GM23248 (cell line): ENCODE measurements around the gene SNX27. TPM values are rescaled to one million over a fixed set of nuclear protein-coding genes. Genes with fewer than 3 reads are reported as not detected.
A peak's percentile ranks its signal among the peaks of the same experiment; 100 is the strongest.
"Not testable (repeated sequence)": the region's sequence is repeated elsewhere in the genome, so short reads cannot be mapped to it uniquely, and the experiment has no call there.

Source experiments
- DNase-seq: peaks from one replicate; pipeline ENCODE4 v3.0.0-alpha.2; 2015
- H2AFZ ChIP-seq: fragments of 200-600 bp; sonication (generic); 2 replicates; pipeline ENCODE4 v1.6.1; 2016; ENCODE audit warnings: antibody characterized with exemption
- H3F3A ChIP-seq: fragments of 200-600 bp; sonication (generic); 2 replicates; pipeline ENCODE4 v1.6.1; 2016; ENCODE audit warnings: mild to moderate bottlenecking, antibody characterized with exemption, mixed run types; ENCODE audit not compliant: insufficient read depth
- H3K27ac ChIP-seq: fragments of 200-600 bp; sonication (generic); 2 replicates; pipeline ENCODE4 v1.5.1; 2016; ENCODE audit warnings: mild to moderate bottlenecking
- H3K27me3 ChIP-seq: fragments of 200-600 bp; sonication (generic); replicated peaks from 2 replicates; pipeline ENCODE4 v1.6.1; 2016; ENCODE audit warnings: mild to moderate bottlenecking; ENCODE audit not compliant: insufficient read depth
- H3K36me3 ChIP-seq: fragments of 200-600 bp; sonication (generic); 2 replicates; pipeline ENCODE4 v1.6.1; 2016; ENCODE audit warnings: low read depth, mild to moderate bottlenecking
- H3K4me1 ChIP-seq: fragments of 200-600 bp; sonication (generic); 2 replicates; pipeline ENCODE4 v1.6.1; 2016; ENCODE audit warnings: mild to moderate bottlenecking; ENCODE audit not compliant: insufficient read depth
- H3K4me2 ChIP-seq: fragments of 200-600 bp; sonication (generic); one replicate; pipeline ENCODE4 v1.6.1; 2016; ENCODE audit warnings: mild to moderate bottlenecking; ENCODE audit not compliant: unreplicated experiment
- H3K4me3 ChIP-seq: fragments of 200-600 bp; sonication (generic); 2 replicates; pipeline ENCODE4 v1.5.1; 2016; ENCODE audit warnings: mild to moderate bottlenecking
- H3K79me2 ChIP-seq: fragments of 200-600 bp; sonication (generic); 2 replicates; pipeline ENCODE4 v1.6.1; 2016; ENCODE audit warnings: mild to moderate bottlenecking; ENCODE audit not compliant: insufficient read depth
- H3K9ac ChIP-seq: fragments of 200-600 bp; sonication (generic); 2 replicates; pipeline ENCODE4 v1.6.1; 2016; ENCODE audit warnings: mild to moderate bottlenecking
- H3K9me2 ChIP-seq: fragments of 200-600 bp; sonication (generic); 2 replicates; pipeline ENCODE4 v1.6.1; 2016; ENCODE audit warnings: mixed run types, mild to moderate bottlenecking, moderate library complexity; ENCODE audit not compliant: insufficient read depth
- H3K9me3 ChIP-seq: fragments of 200-600 bp; sonication (generic); one replicate; pipeline ENCODE4 v1.6.1; 2017; ENCODE audit warnings: low read depth
- H4K20me1 ChIP-seq: fragments of 200-600 bp; sonication (generic); 2 replicates; pipeline ENCODE4 v1.6.0; 2016; ENCODE audit not compliant: insufficient read depth
- EZH2 ChIP-seq: fragments of 200-600 bp; sonication (generic); IDR thresholded peaks from 2 replicates; pipeline ENCODE4 v1.6.1; 2018; ENCODE audit warnings: antibody characterized with exemption, mild to moderate bottlenecking; ENCODE audit not compliant: insufficient read depth, poor library complexity, severe bottlenecking
- EZH2phosphoT487 ChIP-seq: fragments of 200-600 bp; sonication (generic); IDR thresholded peaks from 2 replicates; pipeline ENCODE4 v1.6.1; 2018; ENCODE audit warnings: antibody characterized with exemption, moderate library complexity, mild to moderate bottlenecking, low read depth; ENCODE audit not compliant: insufficient read depth
- WGBS, 2 experiments: methylation state at CpG; one replicate each; pipeline ENCODE4 v1.1.6; 2015 to 2017; ENCODE audit warnings: low lambda C conversion rate in 2 of 2, low coverage in 1 of 2; ENCODE audit errors: missing lambda C conversion rate in 2 of 2; 5-methylcytosine and 5-hydroxymethylcytosine counted together
- in situ Hi-C: fragments of 300-500 bp; cut with MboI; formaldehyde crosslinking; loops from 2 replicates; pipeline ENCODE4 v1.15.0; 2020
- polyA plus RNA-seq: library from polyadenylated mRNA; unstranded; fragments of >200 nt; fragmentation: Nextera tagmentation; extraction: Ambion mirVana; gene quantifications from 2 replicates; pipeline ENCODE4 v1.2.1, GENCODE V29; 2016
- total RNA-seq: library from RNA; depleted of rRNA; stranded (reverse); fragments of >200 nt; shearing (Covaris generic); gene quantifications from 2 replicates; pipeline ENCODE4 v1.2.3, GENCODE V29; 2014

The SNX27 gene
- total and polyA plus RNA-seq, 2 experiments from 2014 or later, result 12.0 to 18.0 TPM

DNA sequence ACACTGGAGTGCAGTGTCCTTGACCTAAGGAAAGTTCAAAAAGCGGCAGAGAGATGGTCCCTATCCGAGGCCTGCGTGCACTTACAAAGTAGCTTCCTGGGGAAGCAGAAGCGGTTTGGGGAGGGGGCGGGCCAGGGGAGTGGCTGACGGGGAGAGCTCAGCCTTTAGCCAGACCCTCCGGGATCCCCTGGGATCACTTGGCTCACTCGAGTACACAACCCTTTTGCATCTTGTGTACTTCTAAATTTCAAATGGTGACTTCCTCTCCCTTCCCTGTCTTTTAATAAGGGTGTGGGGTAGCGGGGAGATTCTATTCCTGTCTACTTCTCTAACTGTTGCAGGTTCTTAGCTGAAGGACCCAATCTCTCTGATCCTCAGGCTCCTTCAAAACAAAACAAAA, 18.1 kb upstream of the SNX27 start:
- 35 to 36% methylated on average over 9 of the region's 9 CpGs for WGBS, 2 experiments
- Histone ChIP-seq H3K9ac (no peak overlapping the region), H3F3A (no peaks in the 10 kb centered on the region), H3K4me1 (no peaks in the 10 kb centered on the region), H3K27me3 (no peaks in the 10 kb centered on the region), H3K79me2 (no peaks in the 10 kb centered on the region), H3K4me3 (no peak overlapping the region), H4K20me1 (no peaks in the 10 kb centered on the region), H3K9me2 (no peaks in the 10 kb centered on the region), H3K9me3 (no peaks in the 10 kb centered on the region), H2AFZ (no peak overlapping the region), H3K4me2 (no peak overlapping the region), H3K27ac (no peak overlapping the region), H3K36me3 (no peaks in the 10 kb centered on the region)
- no peak for DNase-seq
- TF ChIP-seq EZH2, result no peak
- TF ChIP-seq EZH2phosphoT487, result no peak
- in situ Hi-C loops, result no loop called here

DNA sequence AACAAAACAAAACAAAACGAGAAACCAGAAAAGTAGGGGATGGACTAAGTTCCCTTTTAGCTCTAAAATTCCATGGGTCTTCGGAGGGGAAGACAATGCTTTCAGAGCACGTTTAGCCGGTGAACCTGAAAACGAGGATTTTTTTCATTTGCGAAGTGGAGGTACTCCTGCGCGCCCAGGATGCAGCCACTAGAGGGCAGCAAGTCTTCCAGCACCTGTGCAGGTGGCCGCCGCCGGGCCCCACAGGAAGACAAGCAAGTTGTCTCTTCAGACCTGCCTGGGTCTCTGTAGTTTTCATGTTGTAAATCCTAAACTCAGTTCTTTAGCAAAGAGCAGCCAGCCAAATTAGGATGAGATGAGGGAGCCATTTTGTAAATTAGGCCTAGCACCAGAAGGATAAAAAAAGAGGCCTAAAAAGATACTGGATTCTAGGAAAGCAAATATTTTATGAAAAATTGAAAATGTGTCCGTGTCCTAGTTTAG, 17.7 kb upstream of the SNX27 start:
- in situ Hi-C loops, result no loop called here
- TF ChIP-seq EZH2phosphoT487 (no peak), EZH2 (no peak)
- Histone ChIP-seq H3K4me2 (no peak overlapping the region), H3K9me3 (no peaks in the 10 kb centered on the region), H3K4me3 (no peak overlapping the region), H3K36me3 (no peaks in the 10 kb centered on the region), H4K20me1 (no peaks in the 10 kb centered on the region), H3K9me2 (no peaks in the 10 kb centered on the region), H3K27ac (no peak overlapping the region), H3K27me3 (no peaks in the 10 kb centered on the region), H3F3A (no peaks in the 10 kb centered on the region), H3K4me1 (no peaks in the 10 kb centered on the region), H2AFZ (no peak overlapping the region), H3K9ac (no peak overlapping the region), H3K79me2 (no peaks in the 10 kb centered on the region)
- DNase-seq, result peak; percentile 59
- WGBS, 2 experiments, result 7 to 10% methylated on average over 12 of the region's 12 CpGs

DNA sequence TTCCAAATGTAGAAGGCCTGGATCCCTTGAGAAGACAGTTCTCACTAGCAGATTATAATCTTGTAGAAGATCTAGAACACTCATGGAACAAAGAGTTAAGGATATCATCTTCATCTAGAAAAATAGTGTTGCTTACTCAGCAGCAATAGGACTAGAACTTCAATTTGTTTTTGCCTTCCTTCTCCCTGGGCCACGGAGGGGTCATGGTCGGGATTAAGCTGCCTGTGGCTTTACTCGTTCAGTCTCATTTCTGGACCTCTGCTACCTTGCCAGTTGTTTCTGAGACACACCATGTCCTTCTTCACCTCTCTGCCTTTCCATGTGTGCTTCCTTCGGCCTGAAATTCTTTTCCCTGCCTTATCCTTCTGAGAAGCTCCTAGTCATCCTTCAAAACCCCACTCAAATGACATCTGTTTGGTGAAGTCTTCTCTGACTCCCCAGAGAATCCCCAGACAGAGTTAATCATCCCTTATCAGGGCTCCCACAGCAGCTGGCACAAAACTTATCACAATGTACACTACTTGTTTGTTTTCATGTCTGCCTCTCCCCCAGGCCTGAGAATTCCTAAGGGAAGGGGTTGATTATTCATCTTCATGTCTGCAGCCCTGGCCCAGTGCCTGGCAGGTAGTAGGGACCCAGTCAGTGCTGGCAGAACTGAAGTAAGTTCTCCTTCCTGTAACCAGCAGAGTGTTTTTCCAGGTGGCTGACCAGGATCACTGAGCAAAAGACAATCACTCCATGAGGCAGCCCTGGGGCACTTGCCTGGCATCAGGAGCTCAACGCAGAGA, 15.5 kb upstream of the SNX27 start:
- Histone ChIP-seq H2AFZ (no peak overlapping the region), H3K9me2 (no peaks in the 10 kb centered on the region), H3K4me2 (no peak overlapping the region), H3K79me2 (no peaks in the 10 kb centered on the region), H3K27me3 (no peaks in the 10 kb centered on the region), H3K27ac (no peak overlapping the region), H3K4me3 (no peak overlapping the region), H3K9me3 (no peaks in the 10 kb centered on the region), H3K9ac (no peak overlapping the region), H3F3A (no peaks in the 10 kb centered on the region), H3K36me3 (no peaks in the 10 kb centered on the region), H4K20me1 (no peaks in the 10 kb centered on the region), H3K4me1 (no peaks in the 10 kb centered on the region)
- in situ Hi-C loops, result no loop called here
- no peak for TF ChIP-seq EZH2phosphoT487
- no peak for TF ChIP-seq EZH2
- 79 to 85% methylated on average over 5 of the region's 5 CpGs for WGBS, 2 experiments
- DNase-seq, result no peak

DNA sequence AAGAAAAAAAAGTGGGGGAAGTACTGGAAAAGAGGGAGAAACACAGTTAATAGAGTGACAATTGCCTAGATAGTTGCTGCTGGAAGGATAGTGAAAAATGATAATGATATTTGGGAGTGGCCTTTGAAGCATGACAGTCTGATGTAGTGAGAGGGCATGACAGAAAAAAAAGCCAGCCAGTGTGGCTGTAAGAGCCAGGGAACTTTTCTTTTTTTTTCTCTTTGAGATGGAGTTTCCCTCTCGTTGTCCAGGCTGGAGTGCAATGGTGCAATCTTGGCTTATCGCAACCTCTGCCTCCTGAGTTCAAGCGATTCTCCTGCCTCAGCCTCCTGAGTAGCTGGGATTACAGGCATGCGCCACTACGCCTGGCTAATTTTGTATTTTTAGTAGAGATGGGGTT, 9.3 kb upstream of the SNX27 start:
- H3K4me2 ChIP-seq, in situ Hi-C loops, H3F3A ChIP-seq, H3K9me3 ChIP-seq, H3K27ac ChIP-seq, H3K36me3 ChIP-seq, H3K9me2 ChIP-seq, DNase-seq, H3K27me3 ChIP-seq, H2AFZ ChIP-seq, H3K4me1 ChIP-seq, H3K79me2 ChIP-seq, H3K4me3 ChIP-seq, H3K9ac ChIP-seq, H4K20me1 ChIP-seq: not testable (repeated sequence)
- WGBS, 2 experiments, result 81 to 83% methylated on average over 5 of the region's 5 CpGs

DNA sequence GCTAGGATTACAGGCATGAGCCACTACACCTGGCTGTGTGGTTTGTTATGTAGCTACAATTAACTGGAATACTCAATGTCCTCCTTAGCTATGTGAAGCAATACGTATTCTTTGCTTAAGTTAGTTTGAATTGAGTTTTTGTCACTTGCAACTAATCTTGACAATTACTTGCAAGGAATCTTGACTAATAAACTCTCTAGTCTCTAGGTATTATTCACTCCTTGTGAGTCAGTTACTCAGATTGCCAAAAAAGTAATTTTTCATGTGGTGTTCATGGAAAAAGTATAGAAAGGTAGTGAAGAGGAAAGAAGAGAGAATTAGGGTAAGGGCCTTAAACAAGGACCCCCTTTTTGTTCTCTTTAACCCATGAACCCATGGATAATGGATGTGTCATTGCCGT, 7.6 kb upstream of the SNX27 start:
- Histone ChIP-seq H2AFZ (no peak overlapping the region), H3K27ac (no peak overlapping the region), H3K9me2 (no peaks in the 10 kb centered on the region), H3F3A (no peaks in the 10 kb centered on the region), H4K20me1 (no peaks in the 10 kb centered on the region), H3K4me3 (no peak overlapping the region), H3K79me2 (no peaks in the 10 kb centered on the region), H3K4me1 (peaks cover 7% of the 10 kb centered on the region), H3K4me2 (no peak overlapping the region), H3K9me3 (no peaks in the 10 kb centered on the region), H3K27me3 (no peaks in the 10 kb centered on the region), H3K36me3 (no peaks in the 10 kb centered on the region), H3K9ac (no peak overlapping the region)
- in situ Hi-C loops, result no loop called here
- WGBS, 2 experiments, result 70% methylated on average over 2 of the region's 2 CpGs
- no peak for TF ChIP-seq EZH2
- no peak for TF ChIP-seq EZH2phosphoT487
- peak; percentile 60 for DNase-seq
